ENCODE data around the gene SHANK3.

- TF ChIP-seq, protein P1, sequence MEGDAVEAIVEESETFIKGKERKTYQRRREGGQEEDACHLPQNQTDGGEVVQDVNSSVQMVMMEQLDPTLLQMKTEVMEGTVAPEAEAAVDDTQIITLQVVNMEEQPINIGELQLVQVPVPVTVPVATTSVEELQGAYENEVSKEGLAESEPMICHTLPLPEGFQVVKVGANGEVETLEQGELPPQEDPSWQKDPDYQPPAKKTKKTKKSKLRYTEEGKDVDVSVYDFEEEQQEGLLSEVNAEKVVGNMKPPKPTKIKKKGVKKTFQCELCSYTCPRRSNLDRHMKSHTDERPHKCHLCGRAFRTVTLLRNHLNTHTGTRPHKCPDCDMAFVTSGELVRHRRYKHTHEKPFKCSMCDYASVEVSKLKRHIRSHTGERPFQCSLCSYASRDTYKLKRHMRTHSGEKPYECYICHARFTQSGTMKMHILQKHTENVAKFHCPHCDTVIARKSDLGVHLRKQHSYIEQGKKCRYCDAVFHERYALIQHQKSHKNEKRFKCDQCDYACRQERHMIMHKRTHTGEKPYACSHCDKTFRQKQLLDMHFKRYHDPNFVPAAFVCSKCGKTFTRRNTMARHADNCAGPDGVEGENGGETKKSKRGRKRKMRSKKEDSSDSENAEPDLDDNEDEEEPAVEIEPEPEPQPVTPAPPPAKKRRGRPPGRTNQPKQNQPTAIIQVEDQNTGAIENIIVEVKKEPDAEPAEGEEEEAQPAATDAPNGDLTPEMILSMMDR (IDR thresholded peaks at IDR 0.05; ENCODE audit: insufficient read depth, low read depth, low read length) = no peak
- no peak for TF ChIP-seq EZH2 (IDR thresholded peaks at IDR 0.05; ENCODE audit: insufficient read depth, low read length)
These were observed 29.0 kb downstream of the SHANK3 start for GRCh38 chr22:50701428-50702154.
